ENCODE measurements around the gene PLPP1.
A peak's percentile ranks its signal among the peaks of the same experiment; 100 is the strongest.

Gene PLPP1

GRCh38 chr5:55495216-55495615, 39.5 kb downstream of the PLPP1 start:
- TF ChIP-seq CTCF (conservative IDR thresholded peaks at IDR 0.05; ENCODE audit: low read depth, low read length), result no peak
- no peak overlapping the region for H3K4me3 ChIP-seq (ENCODE audit: low read depth, low read length)
- DNase-seq (ENCODE audit: low read depth), result no peak

GRCh38 chr5:55492449-55492848, 42.3 kb downstream of the PLPP1 start:
- no peak for TF ChIP-seq CTCF (conservative IDR thresholded peaks at IDR 0.05; ENCODE audit: low read depth, low read length)
- DNase-seq (ENCODE audit: low read depth), result no peak
- no peak overlapping the region for H3K4me3 ChIP-seq (ENCODE audit: low read depth, low read length)

- DNase-seq (ENCODE audit: low read depth), result no peak
- no peak for TF ChIP-seq CTCF (conservative IDR thresholded peaks at IDR 0.05; ENCODE audit: low read depth, low read length)
- H3K4me3 ChIP-seq (ENCODE audit: low read depth, low read length), result no peak overlapping the region
Observed at GRCh38 chr5:55485073-55485472, 49.7 kb downstream of the PLPP1 start.

GRCh38 chr5:55484531-55484930, 50.2 kb downstream of the PLPP1 start:
- no peak overlapping the region for H3K4me3 ChIP-seq (ENCODE audit: low read depth, low read length)
- TF ChIP-seq CTCF (conservative IDR thresholded peaks at IDR 0.05; ENCODE audit: low read depth, low read length), result no peak
- no peak for DNase-seq (ENCODE audit: low read depth)

GRCh38 chr5:55483885-55484284, 50.9 kb downstream of the PLPP1 start:
- TF ChIP-seq CTCF (conservative IDR thresholded peaks at IDR 0.05; ENCODE audit: low read depth, low read length), result no peak
- DNase-seq (ENCODE audit: low read depth), result no peak
- no peak overlapping the region for H3K4me3 ChIP-seq (ENCODE audit: low read depth, low read length)

GRCh38 chr5:55481293-55481855, 53.4 kb downstream of the PLPP1 start:
- TF ChIP-seq CTCF (conservative IDR thresholded peaks at IDR 0.05; ENCODE audit: low read depth, low read length), result no peak
- H3K4me3 ChIP-seq (ENCODE audit: low read depth, low read length), result no peak overlapping the region
- DNase-seq (ENCODE audit: low read depth), result peak; percentile 44

GRCh38 chr5:55480781-55481180, 54.0 kb downstream of the PLPP1 start:
- DNase-seq (ENCODE audit: low read depth), result peak; percentile 39
- TF ChIP-seq CTCF (conservative IDR thresholded peaks at IDR 0.05; ENCODE audit: low read depth, low read length), result no peak
- H3K4me3 ChIP-seq (ENCODE audit: low read depth, low read length), result no peak overlapping the region
